Calu3 (cell line): ENCODE measurements around the gene ADAP2. TPM values are rescaled to one million over a fixed set of nuclear protein-coding genes. Genes with fewer than 3 reads are reported as not detected.

Source experiments
- BruUV-seq: library from RNA; stranded (reverse); fragments of 400-500 nt; replicated peaks from 2 replicates; lab custom pipeline; 2021; lab: Mats Ljungman, UMichigan
- CTCF ChIA-PET: fragments of 300-600 bp; sonication (Branson Sonifier 250); formaldehyde crosslinking; loops from one replicate; lab custom pipeline; 2022; ENCODE audit warnings: antibody characterized with exemption; lab: Charles Lee
- DNase-seq: peaks from one replicate; pipeline ENCODE4 v3.0.0; 2022
- H3K27ac Mint-ChIP-seq: one replicate; pipeline ENCODE4 v1.8.0; 2022; ENCODE audit warnings: mixed read lengths; ENCODE audit not compliant: unreplicated experiment
- H3K27me3 Mint-ChIP-seq: one replicate; pipeline ENCODE4 v1.8.0; 2022; ENCODE audit warnings: mixed read lengths; ENCODE audit not compliant: unreplicated experiment
- H3K36me3 Mint-ChIP-seq: one replicate; pipeline ENCODE4 v1.8.0; 2022; ENCODE audit warnings: mild to moderate bottlenecking, moderate library complexity, mixed read lengths; ENCODE audit not compliant: insufficient read depth, unreplicated experiment
- H3K4me1 Mint-ChIP-seq: one replicate; pipeline ENCODE4 v1.8.0; 2022; ENCODE audit warnings: mild to moderate bottlenecking, low read depth, mixed read lengths; ENCODE audit not compliant: unreplicated experiment
- H3K4me3 Mint-ChIP-seq: one replicate; pipeline ENCODE4 v1.8.0; 2022; ENCODE audit warnings: mild to moderate bottlenecking, low read depth, moderate library complexity, mixed read lengths; ENCODE audit not compliant: unreplicated experiment
- H3K9me3 Mint-ChIP-seq: one replicate; pipeline ENCODE4 v1.8.0; 2022; ENCODE audit warnings: low read depth, mixed read lengths; ENCODE audit not compliant: unreplicated experiment
- intact Hi-C: fragments of 100-400 bp; cut with micrococcal nuclease; formaldehyde crosslinking; loops from one replicate; pipeline ENCODE4 v1.10.0; 2022; ENCODE audit not compliant: unreplicated experiment
- total RNA-seq: library from RNA; stranded (reverse); gene quantifications from 2 replicates; pipeline ENCODE4 v1.2.3, GENCODE V29; 2022
- TF ChIP-seq, protein P1 (sequence below): fragments of 200-600 bp; IDR thresholded peaks from one replicate; pipeline ENCODE4 v1.8.0; 2022; ENCODE audit warnings: antibody characterized with exemption; ENCODE audit not compliant: unreplicated experiment

Gene ADAP2
- total RNA-seq, 1 experiment from 2014 or later, result 2.1 TPM

DNA sequence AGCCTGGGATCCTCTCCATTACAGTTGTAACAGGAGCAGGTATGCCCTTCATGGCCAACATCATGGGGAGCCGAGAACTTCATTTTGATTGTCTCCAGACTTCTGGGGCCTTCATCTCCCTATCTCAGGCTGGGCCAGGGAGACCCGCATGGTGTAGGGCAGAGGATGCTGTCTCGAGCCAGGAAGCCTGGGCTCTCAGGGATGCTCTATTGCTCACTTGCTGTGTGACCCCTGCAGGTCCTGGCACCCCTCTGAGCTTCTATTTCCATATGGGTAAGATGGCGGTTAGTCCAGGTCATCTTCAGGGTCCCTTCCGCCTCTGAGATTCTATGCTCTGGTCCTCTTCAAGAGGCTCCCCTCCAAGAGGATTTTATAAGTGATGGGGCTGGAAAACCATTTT, 28.4 kb downstream of the ADAP2 start:
- Mint-ChIP-seq H3K4me3 (no peak overlapping the region), H3K27ac (no peak overlapping the region), H3K27me3 (no peaks in the 10 kb centered on the region), H3K4me1 (no peaks in the 10 kb centered on the region), H3K36me3 (no peaks in the 10 kb centered on the region), H3K9me3 (no peaks in the 10 kb centered on the region)
- intact Hi-C loops, result no loop called here
- CTCF ChIA-PET, result no interaction called here
- no TSS peak for BruUV-seq
- TF ChIP-seq, protein P1, sequence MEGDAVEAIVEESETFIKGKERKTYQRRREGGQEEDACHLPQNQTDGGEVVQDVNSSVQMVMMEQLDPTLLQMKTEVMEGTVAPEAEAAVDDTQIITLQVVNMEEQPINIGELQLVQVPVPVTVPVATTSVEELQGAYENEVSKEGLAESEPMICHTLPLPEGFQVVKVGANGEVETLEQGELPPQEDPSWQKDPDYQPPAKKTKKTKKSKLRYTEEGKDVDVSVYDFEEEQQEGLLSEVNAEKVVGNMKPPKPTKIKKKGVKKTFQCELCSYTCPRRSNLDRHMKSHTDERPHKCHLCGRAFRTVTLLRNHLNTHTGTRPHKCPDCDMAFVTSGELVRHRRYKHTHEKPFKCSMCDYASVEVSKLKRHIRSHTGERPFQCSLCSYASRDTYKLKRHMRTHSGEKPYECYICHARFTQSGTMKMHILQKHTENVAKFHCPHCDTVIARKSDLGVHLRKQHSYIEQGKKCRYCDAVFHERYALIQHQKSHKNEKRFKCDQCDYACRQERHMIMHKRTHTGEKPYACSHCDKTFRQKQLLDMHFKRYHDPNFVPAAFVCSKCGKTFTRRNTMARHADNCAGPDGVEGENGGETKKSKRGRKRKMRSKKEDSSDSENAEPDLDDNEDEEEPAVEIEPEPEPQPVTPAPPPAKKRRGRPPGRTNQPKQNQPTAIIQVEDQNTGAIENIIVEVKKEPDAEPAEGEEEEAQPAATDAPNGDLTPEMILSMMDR, result no peak
- no peak for DNase-seq

DNA sequence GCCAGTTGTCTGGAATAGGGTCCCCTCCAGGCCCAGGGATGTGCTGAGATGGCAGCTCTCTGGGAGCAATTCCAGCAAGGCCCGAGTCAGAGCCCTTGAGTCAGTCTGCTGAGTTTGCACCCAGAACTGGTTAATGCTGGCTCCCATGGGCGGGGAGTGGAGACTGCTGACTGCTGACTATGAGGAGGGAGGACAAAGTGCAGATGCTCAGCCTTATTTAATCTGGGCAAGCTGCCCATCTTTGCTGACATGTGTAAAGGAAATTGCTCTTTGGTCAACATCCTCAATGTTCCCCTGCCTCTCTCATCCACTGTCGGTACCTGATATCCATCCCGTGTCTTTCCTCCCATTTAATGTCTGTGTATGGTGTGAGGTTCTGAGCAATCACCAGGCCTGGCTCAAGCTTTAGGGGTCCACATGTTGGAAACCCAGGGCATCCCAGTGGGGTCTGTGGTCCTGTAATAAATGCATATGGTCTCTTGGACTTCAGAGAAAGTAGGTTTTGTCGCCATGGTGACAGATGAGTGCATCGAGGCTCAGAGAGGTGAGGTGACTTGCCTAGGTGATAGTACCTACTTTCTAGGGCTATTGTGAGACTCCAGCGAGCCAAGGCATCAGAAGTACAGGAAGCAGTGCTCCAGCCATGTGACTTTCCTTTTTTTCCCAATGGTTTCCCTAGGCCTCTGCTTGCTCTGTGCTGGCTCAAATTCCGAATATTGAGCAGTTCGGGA, 29.1 kb downstream of the ADAP2 start:
- TF ChIP-seq, protein P1, result no peak
- Mint-ChIP-seq H3K27me3 (no peaks in the 10 kb centered on the region), H3K4me3 (no peak overlapping the region), H3K27ac (no peak overlapping the region), H3K9me3 (no peaks in the 10 kb centered on the region), H3K4me1 (no peaks in the 10 kb centered on the region), H3K36me3 (no peaks in the 10 kb centered on the region)
- CTCF ChIA-PET, result no interaction called here
- no TSS peak for BruUV-seq
- peak; percentile 45 for DNase-seq
- intact Hi-C loops, result no loop called here

DNA sequence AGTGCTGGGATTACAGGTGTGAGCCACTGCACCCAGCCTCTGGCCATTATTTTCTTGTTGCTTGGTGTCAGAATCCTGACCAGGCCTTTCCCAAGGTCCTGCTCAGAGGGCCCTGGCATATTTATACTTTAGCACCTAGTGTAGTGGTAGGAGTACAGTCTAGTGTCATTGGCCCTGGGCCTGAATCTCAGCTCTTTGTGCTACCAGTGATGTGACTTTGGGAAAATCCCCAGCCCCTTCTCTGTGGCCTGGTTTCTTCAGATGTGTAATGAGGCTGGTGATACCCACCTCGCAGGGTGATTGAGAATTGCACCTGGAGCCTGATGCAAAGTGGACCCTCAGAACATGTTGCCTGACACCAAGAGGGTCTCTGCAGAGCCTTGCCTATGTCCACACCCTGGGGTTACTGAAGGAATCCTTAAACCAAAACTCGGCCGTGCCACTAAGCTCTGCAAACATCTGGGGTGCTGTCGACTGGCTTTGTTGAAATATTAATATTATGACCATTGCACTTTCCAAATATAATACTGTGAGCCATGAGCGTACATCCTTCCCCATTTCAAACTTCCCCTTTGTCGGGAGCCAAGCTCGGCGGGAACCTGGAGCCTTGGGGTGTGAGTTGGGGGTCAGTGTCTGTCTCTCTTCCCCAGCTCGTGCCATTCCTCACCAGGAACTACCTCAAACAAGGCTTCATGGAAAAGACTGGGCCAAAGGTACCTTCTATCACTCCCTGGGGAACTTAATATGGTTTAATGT, 31.1 kb downstream of the ADAP2 start:
- Mint-ChIP-seq H3K4me1 (no peaks in the 10 kb centered on the region), H3K9me3 (no peaks in the 10 kb centered on the region), H3K27me3 (peaks cover 7% of the 10 kb centered on the region), H3K36me3 (no peaks in the 10 kb centered on the region), H3K4me3 (no peak overlapping the region), H3K27ac (no peak overlapping the region)
- no TSS peak for BruUV-seq
- CTCF ChIA-PET, result no interaction called here
- intact Hi-C loops, result no loop called here
- TF ChIP-seq, protein P1, result no peak
- no peak for DNase-seq

DNA sequence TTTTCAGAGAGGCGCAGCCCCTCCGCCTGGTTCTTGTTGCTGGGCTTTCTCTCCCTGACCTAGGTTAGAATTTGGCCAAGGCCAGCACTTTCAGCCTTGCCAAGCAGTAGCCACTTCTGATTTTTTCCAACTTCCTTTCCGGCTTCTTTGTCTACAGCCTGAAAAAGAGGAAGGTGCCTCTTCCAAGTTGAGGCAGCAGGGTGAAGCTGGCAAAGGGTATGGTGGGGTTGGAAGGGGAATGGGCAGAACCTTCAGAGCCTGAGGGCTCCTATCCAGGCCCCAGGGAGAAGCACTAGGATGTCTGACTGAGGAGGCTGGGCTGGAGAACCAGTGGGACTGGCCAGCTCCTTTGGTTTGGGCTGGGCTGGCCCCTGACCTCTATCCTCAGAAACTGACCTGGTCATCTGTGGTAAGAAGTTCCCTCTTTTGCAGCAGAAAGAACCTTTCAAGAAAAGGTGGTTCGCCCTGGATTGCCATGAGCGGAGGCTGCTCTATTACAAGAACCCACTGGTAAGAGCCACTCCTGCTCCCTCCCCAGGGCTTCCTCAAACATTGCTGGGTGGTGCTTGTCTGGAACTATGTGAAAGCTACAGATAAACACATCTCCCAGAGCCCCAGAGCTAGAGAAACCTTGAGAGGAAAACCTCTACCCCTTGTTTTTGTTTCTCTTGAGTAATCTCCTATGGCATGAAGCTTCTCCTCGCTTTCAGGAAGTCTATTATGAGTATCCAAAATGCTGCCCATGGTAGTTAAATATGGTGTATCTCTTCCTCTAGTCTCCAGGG, 32.5 kb downstream of the ADAP2 start:
- intact Hi-C loops, result no loop called here
- Mint-ChIP-seq H3K9me3 (no peaks in the 10 kb centered on the region), H3K27ac (no peak overlapping the region), H3K4me3 (no peak overlapping the region), H3K4me1 (no peaks in the 10 kb centered on the region), H3K36me3 (no peaks in the 10 kb centered on the region), H3K27me3 (peaks cover 21% of the 10 kb centered on the region)
- no peak for DNase-seq
- CTCF ChIA-PET, result interaction anchor here (0.5 to 0.7 kb wide), 2 partner anchors 8 to 102 kb away, joined by 3 to 6 read pairs; no protein-coding TSS in a partner anchor
- no TSS peak for BruUV-seq
- TF ChIP-seq, protein P1, result no peak
